ENCODE results near the gene CRYM.
"Not testable (repeated sequence)": the region's sequence is repeated elsewhere in the genome, so short reads cannot be mapped to it uniquely, and the experiment has no call there.

CRYM gene

DNA sequence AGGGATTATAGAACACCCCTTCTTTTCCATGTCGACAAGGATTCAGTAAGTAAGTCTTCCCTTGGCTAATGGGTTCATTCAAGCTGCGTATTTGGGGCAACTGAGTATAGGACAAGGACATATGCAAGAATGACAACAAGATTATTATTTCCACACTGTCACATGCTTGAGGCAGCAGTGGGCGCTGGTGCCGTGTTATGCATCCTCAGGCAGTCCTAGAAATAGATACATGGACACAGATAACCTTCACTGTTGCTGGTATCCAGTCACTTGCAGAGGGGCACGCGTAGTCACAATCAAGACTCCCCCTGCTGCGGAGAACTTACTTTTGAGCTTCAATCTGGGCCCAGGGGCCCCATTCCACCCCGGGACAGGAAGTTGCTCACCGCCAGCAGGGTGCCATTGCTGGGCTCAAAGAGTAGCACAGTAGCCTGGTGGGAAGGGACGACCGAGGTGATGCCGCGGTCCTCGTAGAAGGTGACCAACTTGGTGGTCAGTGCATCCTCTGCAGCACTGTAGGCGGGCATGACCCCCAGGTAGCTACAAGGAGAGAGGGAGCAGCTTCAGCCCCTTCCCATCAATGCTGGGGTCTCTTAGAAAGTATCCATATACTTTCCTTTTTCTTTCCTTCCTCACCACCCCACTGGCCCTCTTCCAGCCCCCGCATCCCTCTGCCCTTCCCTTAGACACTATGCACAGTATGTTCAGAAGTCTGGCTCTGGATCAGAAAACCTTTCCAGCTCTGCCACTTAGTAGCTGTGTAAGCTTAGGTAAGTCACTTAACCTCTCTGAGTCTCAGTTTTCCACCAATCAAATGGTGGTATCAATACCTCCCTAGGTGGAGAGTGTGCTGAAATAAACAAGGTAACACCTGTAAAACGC, 804 bp downstream of the CRYM start:
- no peak for DNase-seq

DNA sequence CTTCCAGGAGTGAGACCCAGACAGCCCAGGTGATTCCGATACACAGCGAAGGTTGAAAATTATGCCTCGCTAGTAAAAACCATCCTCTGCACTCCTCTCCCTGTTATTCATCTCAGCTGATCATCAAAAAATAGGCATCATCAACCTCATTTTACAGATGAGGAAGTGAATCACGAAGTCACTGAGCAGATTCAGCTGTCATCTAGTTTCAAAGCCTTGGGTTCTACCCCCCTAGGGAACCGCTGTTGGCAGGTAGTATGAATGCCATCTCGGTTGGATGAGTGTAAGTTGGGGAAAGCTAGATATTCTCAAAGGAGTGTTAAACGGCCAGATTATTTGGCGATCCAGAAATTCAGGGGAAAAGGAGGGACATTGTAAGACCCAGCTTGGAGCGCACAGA, 2.0 kb downstream of the CRYM start:
- no peak for DNase-seq

GRCh38 chr16:21275529-21275928, 2.6 kb downstream of the CRYM start:
- no peak for DNase-seq

- DNase-seq: no peak
Observed at GRCh38 chr16:21274172-21274726, 3.8 kb downstream of the CRYM start.

DNA sequence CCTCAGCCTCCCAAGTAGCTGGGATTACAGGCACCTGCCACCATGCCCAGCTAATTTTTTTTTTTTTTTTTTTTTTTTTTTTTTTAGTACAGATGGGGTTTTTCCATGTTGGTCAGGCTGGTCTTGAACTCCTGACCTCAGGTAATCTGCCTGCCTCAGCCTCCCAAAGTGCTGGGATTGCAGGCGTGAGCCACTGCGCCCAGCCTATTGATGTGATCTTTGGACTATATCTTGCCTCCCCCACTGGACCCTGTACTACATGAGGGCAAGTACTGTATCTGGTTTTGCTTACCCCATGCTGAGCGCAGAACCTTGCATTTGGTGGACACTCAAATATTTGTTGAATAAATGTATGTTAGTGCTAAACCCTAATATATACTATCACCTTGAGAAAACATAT, 5.3 kb downstream of the CRYM start:
- DNase-seq: not testable (repeated sequence)

GRCh38 chr16:21272253-21272652, 5.8 kb downstream of the CRYM start:
- no peak for DNase-seq

DNA sequence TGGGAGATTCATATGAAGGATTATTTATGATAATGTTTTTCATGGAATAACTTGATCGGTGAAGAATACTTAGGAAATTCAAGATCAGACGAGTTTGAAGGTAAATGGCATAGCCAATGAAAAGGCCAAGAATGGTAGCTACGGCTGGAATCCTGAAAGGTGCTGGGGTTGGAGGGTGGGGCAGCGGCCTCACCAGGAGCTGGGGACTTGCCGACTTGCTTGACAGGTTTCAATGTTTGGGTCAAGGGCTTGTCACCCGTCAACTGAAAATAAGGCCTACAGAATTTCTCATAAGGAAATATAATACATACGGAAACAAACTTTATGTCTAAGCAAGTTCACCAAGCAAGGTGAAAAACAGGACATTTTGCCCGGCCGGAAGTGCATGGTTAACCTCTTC, 9.9 kb downstream of the CRYM start:
- no peak for DNase-seq

- DNase-seq: no peak
Observed at GRCh38 chr16:21267298-21267697, 10.8 kb downstream of the CRYM start.

DNA sequence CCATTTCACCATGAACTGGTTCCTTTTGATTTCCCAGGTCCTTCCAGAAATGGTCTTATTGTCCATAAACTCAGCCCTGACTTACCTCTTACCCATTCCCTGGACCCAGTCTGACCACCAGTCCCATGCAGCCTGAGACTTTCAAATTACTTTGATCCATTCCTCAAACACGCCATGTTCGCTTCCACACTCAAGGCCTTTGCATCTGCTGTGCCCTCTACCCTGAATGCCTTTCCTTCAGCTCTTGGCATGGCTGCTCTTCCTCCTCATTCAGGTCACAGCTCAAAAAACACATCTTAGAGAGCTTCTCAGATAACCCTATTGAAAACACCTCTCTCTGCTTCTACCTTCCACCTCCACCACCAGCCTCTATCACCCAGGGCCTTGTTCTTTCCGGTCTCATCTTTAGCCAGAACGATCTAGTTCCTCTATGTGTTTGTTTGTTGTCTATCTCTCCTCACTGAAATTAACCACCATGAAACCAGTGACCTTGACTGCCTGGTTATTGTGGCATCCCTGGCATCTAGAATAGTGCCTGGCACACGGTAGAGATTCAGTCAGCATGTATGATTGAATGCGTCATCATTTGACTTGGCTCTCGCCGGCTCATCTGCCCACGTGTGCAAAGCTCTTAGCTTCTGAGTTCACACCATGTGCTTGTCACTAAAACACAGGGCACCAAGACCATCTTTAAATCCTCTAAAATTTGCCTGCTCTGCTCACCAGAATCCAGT, 12.8 kb downstream of the CRYM start:
- no peak for DNase-seq

DNA sequence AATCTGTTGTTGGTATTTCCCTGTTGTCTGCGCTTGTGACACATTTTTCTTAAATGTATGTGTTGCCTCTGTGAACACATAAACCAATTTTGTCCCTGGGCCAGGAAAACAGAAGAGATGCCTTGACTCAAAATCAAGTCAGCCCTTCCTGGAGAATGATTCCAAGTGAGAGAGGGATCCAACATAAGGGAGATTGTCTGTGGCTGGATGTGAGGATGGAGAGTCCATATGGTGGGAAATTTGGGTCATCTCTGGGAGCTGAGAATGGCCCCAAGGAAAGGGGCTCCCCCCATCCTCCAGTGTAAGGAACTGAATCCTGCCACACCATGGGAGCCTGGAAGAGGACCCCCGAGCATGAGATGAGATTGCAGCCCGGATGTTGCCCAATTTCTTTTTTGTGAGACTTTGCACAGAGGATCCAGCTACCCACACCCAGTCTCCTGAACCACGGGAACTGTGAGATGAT, 13.5 kb downstream of the CRYM start:
- no peak for DNase-seq

DNA sequence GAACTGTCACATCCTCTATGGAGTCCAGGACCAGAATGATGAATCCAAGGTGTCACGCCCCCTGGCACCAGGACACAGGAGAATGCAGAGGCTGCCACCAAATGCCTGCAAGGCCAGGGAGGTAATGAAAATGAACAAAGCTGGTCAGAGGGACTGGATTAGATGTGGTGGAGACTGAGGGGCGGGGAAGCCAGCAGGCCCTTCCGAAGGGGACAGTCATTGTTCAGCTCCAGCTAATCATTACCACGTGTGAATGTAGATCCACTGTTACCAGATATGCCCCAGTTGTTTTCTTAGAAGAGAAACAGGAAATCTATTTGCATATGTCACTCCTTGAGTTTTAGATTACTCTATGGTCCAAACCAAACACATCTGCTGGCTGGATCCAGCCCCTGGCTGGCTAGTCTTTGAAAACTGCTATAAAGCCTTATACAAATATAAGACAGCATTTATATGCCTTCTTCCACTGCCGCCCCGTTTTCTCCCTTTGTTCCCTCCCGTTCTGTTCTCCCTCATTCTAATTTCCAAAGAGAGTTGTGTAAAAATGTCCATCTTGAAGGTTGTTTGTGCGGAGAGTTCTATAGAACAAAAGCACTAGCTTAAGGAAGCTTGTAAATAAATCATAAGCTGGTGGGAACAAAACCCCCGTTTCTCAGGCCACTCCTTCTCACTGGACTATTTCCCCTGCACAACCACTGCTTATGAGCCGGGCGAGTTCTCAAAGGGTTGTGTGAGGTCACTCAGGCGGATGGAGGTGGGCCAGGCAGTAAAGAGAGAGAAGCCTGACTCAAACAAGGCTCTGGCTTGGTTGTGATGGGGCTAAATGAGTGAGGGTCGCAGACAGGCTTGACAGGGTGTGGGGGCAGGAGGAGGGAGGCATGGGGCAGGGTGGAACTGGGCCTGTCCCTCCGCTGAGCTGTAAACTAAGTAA, 14.2 kb downstream of the CRYM start:
- no peak for DNase-seq

DNA sequence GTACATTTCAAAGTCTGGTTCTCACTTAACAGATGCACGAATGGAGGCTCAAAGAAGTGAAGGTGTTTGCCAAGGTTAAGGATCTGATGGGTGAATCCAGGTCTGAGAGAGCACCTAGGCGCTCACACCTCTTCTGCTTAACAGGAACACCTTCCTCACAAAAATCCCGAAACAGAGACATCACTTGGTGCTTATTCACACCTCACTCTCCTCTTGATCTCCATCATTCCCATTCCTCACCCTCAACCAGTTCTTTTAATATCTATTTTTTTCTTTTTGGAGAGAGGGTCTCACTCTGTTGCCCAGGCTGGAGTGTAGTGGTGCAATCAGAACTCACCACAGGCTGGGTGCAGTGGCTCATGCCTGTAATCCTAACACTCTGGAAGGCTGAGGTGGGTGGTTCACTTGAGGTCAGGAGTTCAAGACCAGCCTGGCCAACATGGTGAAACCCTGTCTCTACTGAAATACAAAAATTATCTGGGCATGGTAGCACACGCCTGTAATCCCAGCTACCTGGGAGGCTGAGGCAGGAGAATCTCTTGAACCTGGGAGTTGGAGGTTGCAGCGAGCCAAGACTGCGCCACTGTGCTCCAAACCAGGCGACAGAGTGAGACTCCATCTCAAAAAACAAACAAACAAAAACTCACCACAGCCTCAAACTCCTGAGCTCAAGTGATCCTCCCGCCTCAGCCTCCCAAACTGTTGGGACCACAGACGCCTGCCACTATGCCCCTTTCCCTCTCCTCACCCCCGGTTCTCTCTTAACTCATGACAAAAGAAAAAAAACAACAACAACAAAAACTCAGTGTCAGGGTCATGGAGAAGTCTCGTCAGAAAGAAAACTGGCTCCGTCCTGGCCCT, 15.1 kb downstream of the CRYM start:
- no peak for DNase-seq

- DNase-seq: no peak
Observed at GRCh38 chr16:21260870-21261791, 17.0 kb downstream of the CRYM start.

GRCh38 chr16:21257284-21257683, 20.8 kb downstream of the CRYM start:
- no peak for DNase-seq

GRCh38 chr16:21256636-21257035, 21.5 kb downstream of the CRYM start:
- no peak for DNase-seq

DNA sequence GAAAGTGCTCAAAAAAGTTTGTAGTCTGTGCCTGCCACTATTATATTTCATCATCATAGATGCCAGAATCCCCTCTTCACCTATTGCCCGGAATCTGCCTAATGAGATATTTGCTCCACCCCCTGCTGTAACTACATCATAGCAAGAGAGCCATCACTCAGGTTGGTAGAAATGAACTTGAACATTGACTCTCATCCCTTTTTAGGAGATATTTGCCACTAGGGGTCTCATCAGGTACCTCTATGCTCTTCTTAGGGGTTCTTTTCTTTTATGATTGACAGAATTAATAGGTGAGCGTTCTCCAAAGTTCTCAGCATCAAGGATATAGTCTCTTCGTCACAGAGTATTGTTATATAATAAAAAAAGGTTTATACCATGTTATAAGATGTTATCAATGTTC, 24.6 kb downstream of the CRYM start:
- DNase-seq: no peak

GRCh38 chr16:21250072-21250923, 27.8 kb downstream of the CRYM start:
- DNase-seq: no peak

DNA sequence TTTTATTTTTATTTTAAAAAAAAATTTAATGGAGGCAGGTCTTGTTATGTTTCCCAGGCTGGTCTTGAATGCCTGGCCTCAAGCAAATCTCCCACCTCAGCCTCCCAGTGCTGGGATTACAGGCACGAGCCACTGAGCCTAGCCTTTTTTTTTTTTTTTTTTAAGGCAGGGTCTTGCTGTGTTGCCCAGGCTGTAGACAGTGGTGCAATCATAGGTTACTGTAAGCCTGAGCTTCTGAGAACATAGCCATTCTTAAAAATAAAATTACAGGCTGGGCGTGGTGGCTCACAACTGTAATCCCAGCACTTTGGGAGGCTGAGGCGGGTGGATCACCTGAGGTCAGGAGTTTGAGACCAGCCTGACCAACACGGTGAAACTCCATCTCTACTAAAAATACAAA, 29.9 kb downstream of the CRYM start:
- DNase-seq: not testable (repeated sequence)

DNA sequence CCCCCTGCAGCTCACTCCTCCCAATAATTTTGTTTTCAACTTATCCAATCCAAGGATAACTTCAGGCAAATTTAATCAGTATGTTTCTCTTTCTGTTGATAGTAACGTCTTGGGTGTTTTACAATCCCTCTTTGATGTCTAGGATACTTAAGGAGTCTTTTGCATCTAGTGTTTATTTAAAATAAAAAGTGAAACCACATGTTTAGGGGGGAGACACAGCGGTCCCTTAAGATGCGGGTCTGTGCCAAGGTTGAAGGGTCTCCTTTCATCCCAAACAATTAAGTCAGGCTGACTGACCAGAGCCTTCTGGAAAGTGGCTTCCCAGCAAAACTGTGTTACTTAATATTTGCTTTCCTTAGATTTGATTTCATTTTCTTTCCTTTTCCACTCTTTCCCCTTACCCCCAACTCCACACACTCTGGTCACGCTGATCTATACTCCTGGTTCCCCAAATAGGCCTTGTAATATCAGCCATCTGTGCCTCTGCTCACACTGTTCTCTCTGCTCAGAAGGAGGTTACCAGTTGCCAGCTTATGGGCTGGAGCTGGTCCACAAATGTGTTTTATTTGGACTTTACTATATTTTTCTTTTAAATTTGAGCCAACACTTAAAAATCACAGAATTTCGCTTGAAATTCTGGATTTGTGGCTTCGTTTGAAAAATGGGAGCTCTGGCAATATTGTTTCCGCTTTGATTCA, 33.4 kb downstream of the CRYM start:
- no peak for DNase-seq
